ENCODE measurements around the gene COL26A1.

DNA sequence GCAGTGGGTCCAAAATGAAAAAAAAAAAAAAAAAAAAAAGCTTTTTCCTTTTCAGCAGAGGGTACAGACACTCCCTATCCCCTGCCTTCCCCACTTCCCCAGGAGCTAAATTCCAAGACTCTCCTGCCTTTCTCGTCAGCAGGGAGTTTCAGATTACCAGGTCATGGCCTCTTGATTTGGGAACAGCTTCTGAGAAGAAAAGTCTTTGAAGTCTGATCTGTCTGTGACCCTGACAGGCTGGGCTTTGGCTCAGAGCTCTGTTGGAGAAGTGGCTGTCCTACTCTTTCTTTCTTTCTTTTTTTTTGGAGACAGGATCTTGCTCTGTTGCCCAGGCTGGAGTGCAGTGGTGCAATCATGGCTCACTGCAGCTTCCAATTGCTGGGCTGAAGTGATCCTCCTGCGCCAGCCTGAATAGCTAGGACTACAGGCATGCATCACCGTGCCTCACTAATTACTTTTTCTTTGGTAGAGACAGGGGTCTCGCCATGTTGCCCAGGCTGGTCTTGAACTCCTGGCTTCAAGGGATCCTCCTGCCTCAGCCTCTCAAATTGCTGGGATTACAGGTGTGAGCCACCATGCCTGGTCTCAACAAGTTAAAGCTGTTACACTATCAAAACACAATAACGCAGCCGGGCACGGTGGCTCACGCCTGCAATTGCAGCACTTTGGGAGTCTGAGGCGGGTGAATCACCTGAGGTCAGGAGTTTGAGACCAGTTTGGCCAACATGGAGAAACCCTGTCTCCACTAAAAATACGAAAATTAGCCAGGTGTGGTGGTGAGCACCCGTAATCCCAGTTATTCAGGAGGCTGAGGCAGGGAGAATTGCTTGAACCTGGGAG, 59.9 kb downstream of the COL26A1 start:
- TF ChIP-seq POLR2AphosphoS5 (IDR thresholded peaks at IDR 0.05; ENCODE audit: borderline replicate concordance, low read depth, low read length): no peak
- no peak for TF ChIP-seq EZH2 (IDR thresholded peaks at IDR 0.05)
- no peak for TF ChIP-seq FOXP2 (optimal IDR thresholded peaks at IDR 0.05; ENCODE audit: control extremely low read depth, extremely low read length, insufficient read depth)

Data from SK-N-MC (cell line).